Activated CD4-positive, alpha-beta memory T cell treated with anti-CD3 and anti-CD28 coated beads for 36 hours (primary cell): ENCODE results near the gene RNF223. TPM values are rescaled to one million over a fixed set of nuclear protein-coding genes. Genes with fewer than 3 reads are reported as not detected.
A peak's percentile ranks its signal among the peaks of the same experiment; 100 is the strongest.

Experiments
- CTCF ChIA-PET: fragments of 350-600 bp; sonication (Branson Sonifier 250); formaldehyde crosslinking; loops from one replicate; lab custom pipeline; 2021; ENCODE audit warnings: antibody characterized with exemption, inconsistent platforms; lab: Charles Lee
- POLR2A ChIA-PET: fragments of 350-600 bp; sonication (Branson Sonifier 250); formaldehyde crosslinking; loops from one replicate; lab custom pipeline; 2021; ENCODE audit warnings: antibody characterized with exemption; lab: Charles Lee
- DNase-seq: peaks from one replicate; pipeline ENCODE4 v3.0.0-alpha.2; 2020
- H3K27ac Mint-ChIP-seq: one replicate; pipeline ENCODE4 v1.8.0; 2021; ENCODE audit warnings: mixed read lengths
- H3K27me3 Mint-ChIP-seq: one replicate; pipeline ENCODE4 v1.8.0; 2021; ENCODE audit warnings: mixed read lengths
- H3K36me3 Mint-ChIP-seq: one replicate; pipeline ENCODE4 v1.8.0; 2021; ENCODE audit warnings: mixed read lengths
- H3K4me1 Mint-ChIP-seq: one replicate; pipeline ENCODE4 v1.8.0; 2021; ENCODE audit warnings: low read depth, mixed read lengths
- H3K4me3 Mint-ChIP-seq: one replicate; pipeline ENCODE4 v1.8.0; 2021; ENCODE audit warnings: mild to moderate bottlenecking, mixed read lengths
- H3K9me3 Mint-ChIP-seq: one replicate; pipeline ENCODE4 v1.8.0; 2021; ENCODE audit warnings: mixed read lengths
- intact Hi-C: fragments of 100-400 bp; cut with micrococcal nuclease; formaldehyde crosslinking; loops from one replicate; pipeline ENCODE4 v1.15.1; 2023
- total RNA-seq, 2 experiments: library from RNA; stranded (reverse); gene quantifications; one replicate each; pipeline ENCODE4 v1.2.3, GENCODE V29; 2021

RNF223 gene
- total RNA-seq, 2 experiments from 2014 or later: not detected

- Mint-ChIP-seq H3K4me1 (peaks cover 3% of the 10 kb centered on the region), H3K9me3 (no peaks in the 10 kb centered on the region), H3K4me3 (no peak overlapping the region), H3K27me3 (no peaks in the 10 kb centered on the region), H3K36me3 (no peaks in the 10 kb centered on the region), H3K27ac (no peak overlapping the region)
- CTCF ChIA-PET: no interaction called here
- intact Hi-C loops: no loop called here
- DNase-seq: peak; percentile 7
- POLR2A ChIA-PET: interaction anchor here (0.7 kb wide), 1 partner anchor 80 kb away, joined by 3 read pairs; no protein-coding TSS in a partner anchor
These were observed 18.2 kb upstream of the RNF223 start for GRCh38 chr1:1092149-1092855.

GRCh38 chr1:1091344-1092148 lies 17.4 kb upstream of the RNF223 start:
- H3K27me3 Mint-ChIP-seq: no peaks in the 10 kb centered on the region
- ChIA-PET CTCF (no interaction called here), POLR2A (interaction anchor here (0.7 kb wide), 1 partner anchor 80 kb away, joined by 3 read pairs; no protein-coding TSS in a partner anchor)
- DNase-seq: peak; percentile 35
- H3K4me3 Mint-ChIP-seq: no peak overlapping the region
- intact Hi-C loops: no loop called here
- no peaks in the 10 kb centered on the region for H3K9me3 Mint-ChIP-seq
- H3K4me1 Mint-ChIP-seq: peaks cover 3% of the 10 kb centered on the region
- no peaks in the 10 kb centered on the region for H3K36me3 Mint-ChIP-seq
- no peak overlapping the region for H3K27ac Mint-ChIP-seq

DNA sequence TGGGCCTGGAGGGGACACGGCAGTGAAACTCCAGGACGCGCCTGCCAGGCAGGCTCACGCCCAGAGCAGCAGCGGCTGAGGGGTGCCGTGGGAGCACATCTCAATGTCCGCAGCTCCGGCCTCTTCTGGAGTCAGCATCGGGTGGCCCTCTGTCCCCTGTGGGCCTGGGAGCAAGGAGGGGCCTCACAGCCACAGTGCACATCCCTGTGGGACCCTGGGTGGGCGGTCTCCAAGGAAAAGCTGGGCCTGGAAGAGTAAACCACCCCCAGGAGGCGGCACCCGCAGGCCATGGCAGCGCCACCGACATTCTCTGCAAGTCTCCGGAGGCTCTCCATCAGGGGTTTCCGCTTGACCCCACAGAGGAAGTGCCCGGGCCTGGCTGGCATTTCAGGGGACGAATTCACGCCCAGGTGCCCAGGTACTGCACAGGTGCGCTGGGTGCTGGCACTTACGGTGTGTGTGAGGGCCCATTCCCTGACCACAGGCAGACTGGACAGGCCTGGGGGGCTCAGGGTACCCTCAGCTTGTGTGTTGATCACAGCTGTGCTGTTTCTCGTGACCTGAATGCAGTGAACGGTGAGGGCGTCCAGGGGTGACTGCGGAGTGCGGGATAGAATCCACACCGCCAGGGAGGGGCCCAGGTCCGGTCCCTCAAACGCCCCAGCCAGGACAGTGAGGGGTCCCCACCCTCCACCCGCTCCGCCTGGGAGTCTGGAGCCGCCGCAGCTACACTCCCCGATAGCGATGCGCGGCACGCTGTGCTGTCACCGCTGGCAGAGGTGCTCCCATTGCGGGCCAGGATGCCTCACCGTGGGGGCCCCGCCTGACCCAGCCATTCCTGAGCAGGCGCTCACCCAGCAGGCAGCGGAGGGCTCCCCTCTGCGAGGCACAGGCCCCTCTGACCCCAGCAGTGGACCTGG lies 16.6 kb upstream of the RNF223 start:
- no peaks in the 10 kb centered on the region for H3K9me3 Mint-ChIP-seq
- H3K36me3 Mint-ChIP-seq: no peaks in the 10 kb centered on the region
- no peaks in the 10 kb centered on the region for H3K27me3 Mint-ChIP-seq
- ChIA-PET POLR2A (no interaction called here), CTCF (no interaction called here)
- intact Hi-C loops: no loop called here
- DNase-seq: peak; percentile 6
- H3K4me3 Mint-ChIP-seq: no peak overlapping the region
- H3K4me1 Mint-ChIP-seq: peaks cover 3% of the 10 kb centered on the region
- H3K27ac Mint-ChIP-seq: no peak overlapping the region

DNA sequence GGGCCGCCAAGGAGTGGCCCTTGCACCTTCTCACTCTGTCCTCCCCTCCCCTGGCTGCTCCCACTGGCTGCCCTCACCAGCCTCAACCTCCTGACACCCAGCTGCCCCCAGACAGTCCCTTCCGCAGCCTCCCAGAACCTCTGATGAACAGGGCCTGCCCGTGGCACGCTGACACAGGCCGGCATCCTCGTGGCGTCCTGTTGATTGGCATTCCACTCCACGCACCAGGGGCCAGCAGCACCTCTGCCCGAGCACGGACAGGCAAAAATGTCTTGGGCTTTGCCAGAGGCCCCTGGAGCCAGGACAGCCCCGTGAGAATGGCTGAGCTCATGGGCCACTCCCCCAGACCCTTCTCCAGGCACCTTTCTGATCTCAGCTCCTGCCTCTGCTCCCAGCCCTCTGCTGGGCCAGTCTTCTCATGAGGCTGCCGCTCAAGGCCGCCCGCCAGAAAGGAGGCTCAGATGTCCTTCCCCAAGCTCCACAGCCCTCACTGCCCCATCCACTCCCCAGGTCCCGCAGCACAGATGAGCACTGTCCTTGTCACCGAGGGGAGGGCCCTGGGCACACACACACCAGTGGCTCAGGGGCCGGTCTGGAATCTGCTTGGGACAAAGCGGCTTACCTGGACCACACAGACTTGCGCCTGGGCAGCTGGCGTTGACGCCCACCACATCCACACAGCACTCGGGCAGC lies 15.8 kb upstream of the RNF223 start:
- CTCF ChIA-PET: no interaction called here

DNA sequence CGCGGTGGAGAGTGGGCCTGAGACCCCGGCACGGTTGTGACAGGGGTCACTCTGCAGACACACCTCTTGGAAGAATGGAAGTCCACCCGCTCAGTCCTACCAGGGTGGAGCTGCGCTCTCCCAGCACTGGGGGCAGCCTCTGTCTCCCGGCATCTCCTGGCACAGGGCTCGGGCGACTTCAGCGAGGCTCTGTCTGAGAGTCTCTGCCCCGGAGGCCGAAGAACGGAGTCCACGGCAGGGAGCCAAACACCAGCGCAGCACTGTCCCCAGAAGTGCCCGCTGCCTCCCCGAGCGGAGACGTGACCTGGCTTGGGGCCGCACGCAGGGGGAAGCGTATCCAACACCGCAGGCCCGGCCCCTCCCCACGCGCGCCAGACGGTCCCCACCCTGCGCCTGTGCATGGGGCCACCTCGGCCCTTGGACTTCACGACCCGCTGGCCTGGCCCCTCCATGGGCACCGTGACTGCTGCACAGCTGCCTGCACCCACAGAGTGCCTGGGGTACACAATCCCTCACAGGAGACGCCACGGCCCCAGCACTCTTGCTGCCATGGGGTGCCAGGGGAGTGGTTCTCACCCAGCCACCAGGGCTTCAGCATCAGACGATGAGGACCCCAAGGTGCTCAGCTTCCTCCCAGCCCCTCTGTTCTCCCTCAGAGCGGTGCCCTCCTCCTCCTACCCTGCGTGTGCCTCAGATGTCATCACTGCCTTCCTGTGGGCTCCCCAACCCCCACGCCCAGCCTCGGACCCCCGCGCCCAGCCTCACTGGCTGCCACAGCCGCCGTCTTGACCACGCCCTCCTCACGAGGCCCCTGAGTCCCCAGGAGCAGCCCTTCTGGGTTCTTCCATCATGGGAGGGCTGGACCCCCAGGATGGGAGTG lies 14.9 kb upstream of the RNF223 start:
- ChIA-PET CTCF (interaction anchor here (0.8 kb wide), 1 partner anchor 21 kb away, joined by 3 read pairs; no protein-coding TSS in a partner anchor), POLR2A (no interaction called here)
- H3K27ac Mint-ChIP-seq: no peak overlapping the region
- no peaks in the 10 kb centered on the region for H3K27me3 Mint-ChIP-seq
- H3K9me3 Mint-ChIP-seq: no peaks in the 10 kb centered on the region
- H3K4me1 Mint-ChIP-seq: peaks cover 3% of the 10 kb centered on the region
- DNase-seq: peak; percentile 8
- H3K36me3 Mint-ChIP-seq: no peaks in the 10 kb centered on the region
- intact Hi-C loops: no loop called here
- no peak overlapping the region for H3K4me3 Mint-ChIP-seq

More for the DNA sequence above, 15.8 kb upstream of the RNF223 start:
- peaks cover 3% of the 10 kb centered on the region for H3K4me1 Mint-ChIP-seq
- peak; percentile 6 for DNase-seq
- H3K27ac Mint-ChIP-seq: no peak overlapping the region
- POLR2A ChIA-PET: no interaction called here
- H3K27me3 Mint-ChIP-seq: no peaks in the 10 kb centered on the region
- H3K36me3 Mint-ChIP-seq: no peaks in the 10 kb centered on the region
- H3K9me3 Mint-ChIP-seq: no peaks in the 10 kb centered on the region
- intact Hi-C loops: no loop called here
- H3K4me3 Mint-ChIP-seq: no peak overlapping the region

- H3K4me1 Mint-ChIP-seq: peaks cover 3% of the 10 kb centered on the region
- CTCF ChIA-PET: interaction anchor here (0.8 kb wide), 1 partner anchor 22 kb away, joined by 3 read pairs; no protein-coding TSS in a partner anchor
- no peaks in the 10 kb centered on the region for H3K27me3 Mint-ChIP-seq
- peaks cover under 1% of the 10 kb centered on the region for H3K36me3 Mint-ChIP-seq
- POLR2A ChIA-PET: no interaction called here
- no peak overlapping the region for H3K27ac Mint-ChIP-seq
- H3K4me3 Mint-ChIP-seq: no peak overlapping the region
- DNase-seq: peak; percentile 6
- intact Hi-C loops: no loop called here
- no peaks in the 10 kb centered on the region for H3K9me3 Mint-ChIP-seq
These were observed 14.1 kb upstream of the RNF223 start for GRCh38 chr1:1088029-1088800.

DNA sequence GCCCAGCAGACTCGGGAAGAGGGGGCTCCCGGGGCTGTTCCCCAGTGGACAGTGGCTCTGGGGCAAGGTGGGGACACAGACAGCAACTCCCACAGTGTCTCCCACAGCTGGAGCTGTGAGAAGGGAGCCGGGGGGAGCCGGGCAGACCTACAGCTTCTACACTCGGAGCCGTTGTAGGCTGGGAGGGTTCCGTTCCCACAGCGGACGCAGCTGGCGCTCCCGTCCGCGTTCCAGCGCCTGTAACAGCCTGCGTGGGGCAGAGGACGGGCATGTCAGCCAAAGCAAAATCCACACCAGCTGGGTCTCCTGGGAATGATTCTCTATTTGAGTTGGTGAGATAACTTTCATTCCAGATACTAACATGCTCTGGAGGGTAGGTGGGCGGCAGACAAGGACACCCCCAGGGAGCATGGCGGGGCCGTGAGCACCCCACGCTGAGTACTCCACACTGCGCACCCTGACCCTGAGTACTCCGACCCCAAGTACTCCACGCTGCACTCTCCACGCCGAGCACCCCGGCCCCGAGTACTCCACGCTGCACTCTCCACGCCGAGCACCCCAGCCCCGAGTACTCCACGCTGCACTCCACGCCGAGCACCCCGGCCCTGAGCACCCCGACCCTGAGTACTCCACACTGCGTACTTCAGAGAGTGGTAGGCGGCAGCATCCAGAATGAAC lies 13.4 kb upstream of the RNF223 start:
- H3K4me3 Mint-ChIP-seq: no peak overlapping the region
- ChIA-PET POLR2A (no interaction called here), CTCF (no interaction called here)
- peaks cover 2% of the 10 kb centered on the region for H3K36me3 Mint-ChIP-seq
- H3K27ac Mint-ChIP-seq: no peak overlapping the region
- no peaks in the 10 kb centered on the region for H3K27me3 Mint-ChIP-seq
- no peaks in the 10 kb centered on the region for H3K4me1 Mint-ChIP-seq
- no peaks in the 10 kb centered on the region for H3K9me3 Mint-ChIP-seq
- peak; percentile 6 for DNase-seq
- intact Hi-C loops: no loop called here

GRCh38 chr1:1086911-1087341 lies 12.8 kb upstream of the RNF223 start:
- Mint-ChIP-seq H3K4me1 (no peaks in the 10 kb centered on the region), H3K27me3 (no peaks in the 10 kb centered on the region), H3K4me3 (no peak overlapping the region), H3K27ac (no peak overlapping the region), H3K36me3 (peaks cover 2% of the 10 kb centered on the region), H3K9me3 (no peaks in the 10 kb centered on the region)
- intact Hi-C loops: no loop called here
- ChIA-PET CTCF (no interaction called here), POLR2A (no interaction called here)
- DNase-seq: no peak

GRCh38 chr1:1085911-1086841 lies 12.1 kb upstream of the RNF223 start:
- peak; percentile 7 for DNase-seq
- intact Hi-C loops: no loop called here
- Mint-ChIP-seq H3K4me1 (no peaks in the 10 kb centered on the region), H3K9me3 (no peaks in the 10 kb centered on the region), H3K27me3 (no peaks in the 10 kb centered on the region), H3K4me3 (no peak overlapping the region), H3K27ac (no peak overlapping the region), H3K36me3 (peaks cover 2% of the 10 kb centered on the region)
- CTCF ChIA-PET: no interaction called here
- POLR2A ChIA-PET: no interaction called here
